ENCODE measurements around the gene ADGRF3. TPM values are rescaled to one million over a fixed set of nuclear protein-coding genes. Genes with fewer than 3 reads are reported as not detected.
"Not testable (repeated sequence)": the region's sequence is repeated elsewhere in the genome, so short reads cannot be mapped to it uniquely, and the experiment has no call there.

The ADGRF3 gene
- total and polyA plus RNA-seq, 8 donors = 0.28 to 1.4 (median 0.67) TPM

DNA sequence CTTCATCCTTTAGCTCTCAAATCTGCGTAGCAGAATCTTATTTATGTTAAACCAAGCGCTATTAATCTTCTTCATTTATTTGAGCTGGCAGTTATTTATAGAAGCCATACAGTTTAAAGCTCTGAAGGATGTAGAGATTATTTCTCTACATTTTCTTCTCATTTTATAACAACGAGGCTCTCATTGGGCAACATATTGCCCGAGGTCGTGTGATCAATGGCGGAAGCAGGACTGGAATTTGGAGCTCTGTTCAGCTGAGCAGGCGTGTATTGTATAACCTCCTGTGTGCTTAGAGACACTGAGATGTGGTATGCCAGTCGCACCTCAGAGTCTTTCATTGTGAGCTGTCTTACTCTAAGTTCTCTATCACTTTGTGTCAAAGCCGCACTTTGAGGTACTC is 37.6 kb upstream of the ADGRF3 start:
- H3K27me3 ChIP-seq = no peaks in the 10 kb centered on the region
- no peaks in the 10 kb centered on the region for H3K36me3 ChIP-seq
- no peak for ATAC-seq
- H3K4me3 ChIP-seq = no peak overlapping the region
- no peaks in the 10 kb centered on the region for H3K9me3 ChIP-seq
- TF ChIP-seq, protein P1, sequence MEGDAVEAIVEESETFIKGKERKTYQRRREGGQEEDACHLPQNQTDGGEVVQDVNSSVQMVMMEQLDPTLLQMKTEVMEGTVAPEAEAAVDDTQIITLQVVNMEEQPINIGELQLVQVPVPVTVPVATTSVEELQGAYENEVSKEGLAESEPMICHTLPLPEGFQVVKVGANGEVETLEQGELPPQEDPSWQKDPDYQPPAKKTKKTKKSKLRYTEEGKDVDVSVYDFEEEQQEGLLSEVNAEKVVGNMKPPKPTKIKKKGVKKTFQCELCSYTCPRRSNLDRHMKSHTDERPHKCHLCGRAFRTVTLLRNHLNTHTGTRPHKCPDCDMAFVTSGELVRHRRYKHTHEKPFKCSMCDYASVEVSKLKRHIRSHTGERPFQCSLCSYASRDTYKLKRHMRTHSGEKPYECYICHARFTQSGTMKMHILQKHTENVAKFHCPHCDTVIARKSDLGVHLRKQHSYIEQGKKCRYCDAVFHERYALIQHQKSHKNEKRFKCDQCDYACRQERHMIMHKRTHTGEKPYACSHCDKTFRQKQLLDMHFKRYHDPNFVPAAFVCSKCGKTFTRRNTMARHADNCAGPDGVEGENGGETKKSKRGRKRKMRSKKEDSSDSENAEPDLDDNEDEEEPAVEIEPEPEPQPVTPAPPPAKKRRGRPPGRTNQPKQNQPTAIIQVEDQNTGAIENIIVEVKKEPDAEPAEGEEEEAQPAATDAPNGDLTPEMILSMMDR (IDR thresholded peaks at IDR 0.05) = no peak
- no peak overlapping the region for H3K27ac ChIP-seq
- 92 to 96% methylated on average over 9 of the region's 9 CpGs for WGBS, 2 donors
- DNase-seq = no peak
- intact Hi-C loops (cut with DNase I) = no loop called here
- FAIRE-seq = no peak
- no peaks in the 10 kb centered on the region for H3K4me1 ChIP-seq

DNA sequence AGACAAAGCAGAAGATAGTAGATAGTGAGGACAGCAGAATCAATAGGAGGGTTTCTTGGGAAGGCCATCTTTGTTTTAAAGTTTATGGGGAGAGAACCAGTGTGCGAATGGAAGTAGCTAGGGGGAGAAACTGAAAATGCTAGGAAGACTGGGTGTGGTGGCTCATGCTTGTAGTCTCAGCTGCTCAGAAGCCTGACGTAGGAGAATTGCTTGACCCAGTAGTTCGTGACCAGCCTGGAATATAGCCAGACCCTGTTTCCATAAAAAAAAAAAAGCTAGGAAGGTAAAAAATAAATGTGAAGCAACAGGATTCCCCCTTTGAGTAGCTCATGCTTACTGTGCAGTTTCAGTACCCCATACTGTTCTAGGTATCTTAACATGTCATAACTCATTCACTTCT is 36.0 kb upstream of the ADGRF3 start:
- Histone ChIP-seq H3K36me3 (no peaks in the 10 kb centered on the region), H3K9me3 (no peaks in the 10 kb centered on the region), H3K4me1 (no peaks in the 10 kb centered on the region), H3K27me3 (no peaks in the 10 kb centered on the region), H3K4me3 (no peak overlapping the region), H3K27ac (no peak overlapping the region)
- 95 to 96% methylated on average over 3 of the region's 3 CpGs for WGBS, 2 donors
- peak in 1 of 4 donors; percentile 55 for ATAC-seq
- TF ChIP-seq, protein P1 (IDR thresholded peaks at IDR 0.05) = no peak
- DNase-seq = no peak
- no peak for FAIRE-seq
- intact Hi-C loops (cut with DNase I) = no loop called here

DNA sequence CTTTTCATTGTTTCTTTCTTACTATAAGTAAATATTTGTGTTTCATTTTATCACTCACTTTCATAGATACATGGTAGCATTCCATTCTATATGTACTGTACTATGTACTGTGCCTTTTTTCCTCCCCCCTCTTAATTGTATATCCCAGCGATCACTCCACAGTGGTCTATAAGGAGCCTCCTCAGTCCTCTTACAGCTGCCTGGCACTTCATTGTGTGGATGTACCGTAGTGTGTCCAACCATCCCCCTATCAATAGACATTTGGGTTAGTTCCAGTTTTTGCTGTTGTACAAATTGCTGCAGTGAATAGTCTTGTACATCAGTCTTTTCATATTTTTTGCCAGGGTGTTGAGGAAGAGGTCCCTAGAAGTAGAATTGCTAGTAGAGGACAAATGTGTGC is 33.7 kb upstream of the ADGRF3 start:
- DNase-seq = no peak
- Histone ChIP-seq H3K4me3 (no peak overlapping the region), H3K27ac (no peak overlapping the region), H3K36me3 (peaks cover 0 to 4% (median 0%) of the 10 kb centered on the region in 3 donors), H3K4me1 (no peaks in the 10 kb centered on the region), H3K27me3 (no peaks in the 10 kb centered on the region), H3K9me3 (no peaks in the 10 kb centered on the region)
- TF ChIP-seq, protein P1 (IDR thresholded peaks at IDR 0.05) = no peak
- no peak for FAIRE-seq
- intact Hi-C loops (cut with DNase I) = no loop called here
- 84 to 92% methylated on average over 2 of the region's 2 CpGs for WGBS, 2 donors
- no peak for ATAC-seq

DNA sequence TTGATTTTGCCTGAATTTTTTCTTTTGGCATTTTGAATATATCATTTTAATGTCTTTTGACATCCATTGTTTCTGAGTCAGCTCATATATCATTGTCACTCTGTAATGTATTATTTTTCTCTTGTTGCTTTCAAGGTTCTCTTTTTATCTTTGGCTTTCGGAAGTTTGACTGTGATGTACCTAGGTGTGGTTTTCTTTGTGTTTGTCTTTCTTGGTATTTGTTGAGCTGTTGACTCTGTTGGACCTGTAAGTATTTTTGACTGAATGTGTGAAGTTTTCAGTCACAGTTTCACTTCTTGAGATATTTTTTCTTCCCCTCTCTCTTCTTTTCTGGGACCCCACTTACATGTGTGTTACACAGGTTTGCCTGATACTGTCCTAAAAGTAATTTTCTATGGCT is 30.2 kb upstream of the ADGRF3 start:
- H3K4me3 ChIP-seq = no peak overlapping the region
- intact Hi-C loops (cut with DNase I) = no loop called here
- H3K9me3 ChIP-seq = no peaks in the 10 kb centered on the region
- H3K27me3 ChIP-seq = no peaks in the 10 kb centered on the region
- DNase-seq (no peak), ATAC-seq (no peak), FAIRE-seq (peak; percentile 13)
- TF ChIP-seq, protein P1 (IDR thresholded peaks at IDR 0.05) = no peak
- H3K4me1 ChIP-seq = no peaks in the 10 kb centered on the region
- H3K27ac ChIP-seq = no peak overlapping the region
- WGBS, 2 donors = 92 to 93% methylated on average over 1 of the region's 1 CpG
- peaks cover 0 to 18% (median 0%) of the 10 kb centered on the region in 3 donors for H3K36me3 ChIP-seq

GRCh38 chr2:26370909-26371308 is 24.3 kb upstream of the ADGRF3 start:
- H3K4me3 ChIP-seq; intact Hi-C loops (cut with DNase I); FAIRE-seq; H3K27me3 ChIP-seq; H3K4me1 ChIP-seq; ATAC-seq; H3K9me3 ChIP-seq; H3K27ac ChIP-seq: not testable (repeated sequence)
- WGBS, 2 donors = 91% methylated on average over 17 of the region's 31 CpGs; no CpG with 5 or more reads in 1 of the 2 donors
- DNase-seq = peak in 1 of 6 donors; percentile 41
- peaks cover 0 to 23% (median 0%) of the 10 kb centered on the region in 3 donors for H3K36me3 ChIP-seq

GRCh38 chr2:26369664-26370063 is 23.1 kb upstream of the ADGRF3 start:
- not testable (repeated sequence) for DNase-seq

More at GRCh38 chr2:26369664-26370063, 23.1 kb upstream of the ADGRF3 start:
- peaks cover 0 to 13% (median 0%) of the 10 kb centered on the region in 3 donors for H3K36me3 ChIP-seq
- H3K4me1 ChIP-seq; H3K9me3 ChIP-seq; FAIRE-seq; intact Hi-C loops (cut with DNase I); H3K4me3 ChIP-seq; ATAC-seq; H3K27me3 ChIP-seq; H3K27ac ChIP-seq: not testable (repeated sequence)
- WGBS, 2 donors = 53 to 54% methylated on average over 2 of the region's 2 CpGs

Measured in pancreas (tissue), 10 donors.